ENCODE results near the gene CTNND2.
"Not testable (repeated sequence)": the region's sequence is repeated elsewhere in the genome, so short reads cannot be mapped to it uniquely, and the experiment has no call there.

The CTNND2 gene

DNA sequence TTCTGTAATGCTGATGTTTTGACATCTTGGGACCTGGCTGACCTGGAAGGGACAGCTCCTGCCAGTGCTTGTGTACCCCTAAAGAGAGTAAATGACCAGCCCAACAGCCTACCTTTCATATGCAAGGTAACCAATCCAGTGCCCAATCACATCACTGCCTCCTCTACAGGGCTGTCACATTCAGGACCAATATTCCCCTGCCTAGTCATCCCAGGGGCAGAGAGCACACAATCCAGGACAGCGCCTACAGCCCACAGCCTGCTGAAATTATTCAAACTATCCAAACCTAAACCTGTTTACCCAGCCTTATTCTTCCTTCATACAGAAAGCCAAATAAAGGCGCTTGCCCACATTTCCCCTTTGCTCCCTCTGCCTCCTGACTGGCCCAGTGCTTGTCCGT is 284.1 kb downstream of the CTNND2 start:
- TF ChIP-seq, protein P1, sequence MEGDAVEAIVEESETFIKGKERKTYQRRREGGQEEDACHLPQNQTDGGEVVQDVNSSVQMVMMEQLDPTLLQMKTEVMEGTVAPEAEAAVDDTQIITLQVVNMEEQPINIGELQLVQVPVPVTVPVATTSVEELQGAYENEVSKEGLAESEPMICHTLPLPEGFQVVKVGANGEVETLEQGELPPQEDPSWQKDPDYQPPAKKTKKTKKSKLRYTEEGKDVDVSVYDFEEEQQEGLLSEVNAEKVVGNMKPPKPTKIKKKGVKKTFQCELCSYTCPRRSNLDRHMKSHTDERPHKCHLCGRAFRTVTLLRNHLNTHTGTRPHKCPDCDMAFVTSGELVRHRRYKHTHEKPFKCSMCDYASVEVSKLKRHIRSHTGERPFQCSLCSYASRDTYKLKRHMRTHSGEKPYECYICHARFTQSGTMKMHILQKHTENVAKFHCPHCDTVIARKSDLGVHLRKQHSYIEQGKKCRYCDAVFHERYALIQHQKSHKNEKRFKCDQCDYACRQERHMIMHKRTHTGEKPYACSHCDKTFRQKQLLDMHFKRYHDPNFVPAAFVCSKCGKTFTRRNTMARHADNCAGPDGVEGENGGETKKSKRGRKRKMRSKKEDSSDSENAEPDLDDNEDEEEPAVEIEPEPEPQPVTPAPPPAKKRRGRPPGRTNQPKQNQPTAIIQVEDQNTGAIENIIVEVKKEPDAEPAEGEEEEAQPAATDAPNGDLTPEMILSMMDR (IDR thresholded peaks at IDR 0.05; ENCODE audit: insufficient read depth, low read length, missing control alignments) = no peak
- H3K4me3 ChIP-seq (ENCODE audit: low read depth, low read length) = no peak overlapping the region
- DNase-seq (ENCODE audit: low read depth, low spot score) = no peak
- ChIA-PET CTCF (interaction anchor here (0.9 kb wide), 1 partner anchor 351 kb away, joined by 3 read pairs; no protein-coding TSS in a partner anchor), POLR2A (no interaction called here)

DNA sequence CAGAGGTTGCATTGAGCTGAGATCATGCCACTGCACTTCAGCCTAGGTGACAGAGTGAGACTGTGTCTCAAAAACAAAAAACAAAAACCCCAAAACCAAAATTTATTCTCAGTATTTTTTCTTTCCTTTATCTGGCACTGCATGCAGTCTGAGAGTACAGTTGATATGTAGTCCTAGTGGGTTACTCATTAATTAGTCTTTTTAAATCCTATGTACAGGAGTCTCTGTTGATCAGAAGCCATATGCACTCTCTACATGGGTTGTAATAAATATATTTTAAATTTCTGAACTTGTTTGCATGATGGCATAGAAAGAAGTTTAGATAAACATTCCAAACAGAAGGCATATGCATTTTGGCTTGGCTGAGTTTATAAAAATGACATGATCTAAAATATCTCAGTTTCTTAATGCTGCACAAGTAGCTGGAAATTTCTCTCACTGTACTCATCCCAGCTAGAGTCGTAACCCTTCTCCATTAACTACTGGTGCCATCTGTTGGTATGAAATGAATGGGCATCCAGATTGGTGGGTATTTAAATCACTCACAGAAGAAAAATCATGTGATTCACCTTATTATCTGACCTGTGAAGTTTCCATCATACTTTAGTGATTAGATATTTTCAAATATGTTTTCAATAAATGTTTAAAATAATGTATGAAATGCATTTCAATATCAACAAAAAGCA is 284.8 kb downstream of the CTNND2 start:
- CTCF ChIA-PET = interaction anchor here (0.9 kb wide), 1 partner anchor 351 kb away, joined by 3 read pairs; no protein-coding TSS in a partner anchor
- no peak for DNase-seq (ENCODE audit: low read depth, low spot score)
- TF ChIP-seq, protein P1 (IDR thresholded peaks at IDR 0.05; ENCODE audit: insufficient read depth, low read length, missing control alignments) = no peak
- POLR2A ChIA-PET = no interaction called here
- no peak overlapping the region for H3K4me3 ChIP-seq (ENCODE audit: low read depth, low read length)

DNA sequence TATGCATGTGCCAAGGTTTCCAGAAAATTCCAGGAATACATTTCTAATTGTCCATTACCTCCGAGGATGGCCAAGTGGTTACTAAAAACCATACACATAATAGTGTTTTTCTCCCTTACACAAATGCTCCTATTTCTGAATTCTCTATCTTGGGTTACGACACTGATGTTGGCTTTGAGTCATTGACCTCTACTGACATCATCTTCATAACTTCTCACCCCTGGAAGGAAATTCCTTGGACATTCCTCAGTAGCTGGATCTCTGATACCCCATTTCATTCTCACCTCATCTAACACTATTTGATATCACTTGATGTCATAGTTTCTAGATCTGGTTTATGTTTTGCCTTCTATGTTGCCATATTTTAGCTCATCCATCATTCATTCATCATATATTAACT is 287.2 kb downstream of the CTNND2 start:
- ChIA-PET POLR2A (no interaction called here), CTCF (no interaction called here)
- TF ChIP-seq, protein P1 (IDR thresholded peaks at IDR 0.05; ENCODE audit: insufficient read depth, low read length, missing control alignments) = no peak
- H3K4me3 ChIP-seq (ENCODE audit: low read depth, low read length) = no peak overlapping the region
- no peak for DNase-seq (ENCODE audit: low read depth, low spot score)

DNA sequence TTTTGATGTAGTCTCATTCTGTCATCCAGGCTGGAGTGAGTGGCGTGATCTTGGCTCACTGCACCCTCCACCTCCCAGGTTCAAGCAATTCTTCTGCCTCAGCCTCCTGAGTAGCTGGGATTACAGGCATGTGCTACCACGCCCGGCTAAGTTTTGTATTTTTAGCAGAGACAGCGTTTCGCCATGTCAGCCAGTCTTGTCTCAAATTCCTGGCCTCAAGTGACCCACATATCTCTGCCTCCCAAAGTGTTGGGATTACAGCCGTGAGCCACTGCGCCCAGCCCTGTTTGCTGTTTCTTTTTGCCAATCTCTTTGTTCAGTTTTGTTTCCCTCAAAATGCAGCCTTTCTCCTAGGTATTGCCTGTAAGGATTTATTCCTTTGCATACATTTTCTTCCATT is 287.6 kb downstream of the CTNND2 start:
- CTCF ChIA-PET; DNase-seq (ENCODE audit: low read depth, low spot score): not testable (repeated sequence)

DNA sequence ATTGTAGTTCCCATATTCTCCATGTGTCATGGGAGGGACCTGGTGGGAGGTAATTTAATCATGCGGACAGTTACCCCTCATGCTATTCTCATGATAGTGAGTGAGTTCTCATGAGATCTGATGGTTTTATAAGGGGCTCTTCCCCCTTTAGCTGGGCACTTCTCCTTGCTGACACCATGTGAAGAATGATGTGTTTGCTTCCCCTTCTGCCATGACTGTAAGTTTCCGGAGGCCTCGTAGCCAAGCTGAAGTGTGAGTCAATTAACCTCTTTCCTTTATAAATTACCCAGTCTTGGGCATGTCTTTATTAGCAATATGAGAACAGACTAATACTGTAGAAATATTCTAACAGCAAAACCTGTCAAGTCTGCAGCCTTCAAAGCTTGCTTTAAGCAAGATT is 293.2 kb downstream of the CTNND2 start:
- H3K4me3 ChIP-seq (ENCODE audit: low read depth, low read length) = no peak overlapping the region
- TF ChIP-seq, protein P1 (IDR thresholded peaks at IDR 0.05; ENCODE audit: insufficient read depth, low read length, missing control alignments) = no peak
- ChIA-PET POLR2A (no interaction called here), CTCF (no interaction called here)
- no peak for DNase-seq (ENCODE audit: low read depth, low spot score)

More for the DNA sequence above, 287.6 kb downstream of the CTNND2 start:
- H3K4me3 ChIP-seq (ENCODE audit: low read depth, low read length); POLR2A ChIA-PET: not testable (repeated sequence)

DNA sequence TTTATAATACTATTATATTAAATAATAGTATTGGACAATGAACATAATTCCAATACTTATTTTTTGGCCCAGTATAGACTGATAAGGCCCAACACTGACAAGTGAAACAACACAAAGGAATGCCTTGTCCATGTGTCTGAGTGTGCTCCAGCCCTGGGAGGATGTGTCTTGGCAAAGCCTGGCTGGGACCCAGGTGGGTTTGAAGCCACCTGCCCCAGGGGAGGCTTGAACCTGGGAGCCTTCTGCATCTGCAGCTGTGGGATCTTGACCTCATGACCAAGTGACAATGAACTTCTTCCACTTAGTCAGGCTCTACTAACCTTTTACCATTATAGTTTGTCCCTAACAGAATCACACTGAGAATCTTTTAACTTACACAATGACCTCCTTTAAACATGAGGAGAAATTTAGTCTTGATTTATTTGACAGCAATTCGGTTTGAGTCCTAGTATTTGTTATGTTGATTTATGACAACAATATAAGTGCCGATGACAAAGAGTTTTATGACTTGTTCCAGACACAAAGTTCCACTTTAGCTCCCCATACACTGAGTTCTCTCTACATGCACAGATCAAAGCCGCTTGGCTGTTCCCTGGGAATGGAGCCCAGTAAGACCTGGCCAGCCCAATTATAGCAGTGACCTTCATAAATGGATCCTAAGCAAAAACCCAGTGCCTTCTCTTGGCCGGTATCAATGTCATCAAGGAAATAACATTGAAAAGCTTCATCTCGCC is 294.5 kb downstream of the CTNND2 start:
- POLR2A ChIA-PET = no interaction called here
- no peak for DNase-seq (ENCODE audit: low read depth, low spot score)
- CTCF ChIA-PET = no interaction called here
- TF ChIP-seq, protein P1 (IDR thresholded peaks at IDR 0.05; ENCODE audit: insufficient read depth, low read length, missing control alignments) = no peak
- H3K4me3 ChIP-seq (ENCODE audit: low read depth, low read length) = no peak overlapping the region
